WERI-Rb-1 (cell line): ENCODE measurements around the gene MMP24OS.
A peak's percentile ranks its signal among the peaks of the same experiment; 100 is the strongest.

Source experiments
- DNase-seq: peaks from one replicate; pipeline ENCODE4 v3.0.0-alpha.2; 2020
- H3K27ac ChIP-seq: fragments of 250-450 bp; sonication (Bioruptor Pico); 2 replicates; pipeline ENCODE4 v1.5.1; 2020; ENCODE audit warnings: mild to moderate bottlenecking, moderate library complexity
- H3K27me3 ChIP-seq: fragments of 250-450 bp; sonication (Bioruptor Pico); 2 replicates; pipeline ENCODE4 v1.5.1; 2021; ENCODE audit warnings: mild to moderate bottlenecking, low read depth, moderate library complexity; ENCODE audit not compliant: insufficient read depth, severe bottlenecking
- H3K36me3 ChIP-seq: fragments of 250-450 bp; sonication (Bioruptor Pico); 2 replicates; pipeline ENCODE4 v1.5.1; 2020; ENCODE audit warnings: mild to moderate bottlenecking, moderate library complexity
- H3K4me3 ChIP-seq: 2 replicates; pipeline ENCODE4 v1.5.1; 2011; ENCODE audit warnings: low read depth, mild to moderate bottlenecking, control low read depth, low read length
- H3K9me3 ChIP-seq: fragments of 250-450 bp; sonication (Bioruptor Pico); 2 replicates; pipeline ENCODE4 v1.5.1; 2021; ENCODE audit warnings: mild to moderate bottlenecking, moderate library complexity; ENCODE audit not compliant: severe bottlenecking
- TF ChIP-seq, protein P1 (sequence below): IDR thresholded peaks from 2 replicates; pipeline ENCODE4 v1.5.1; 2011; ENCODE audit warnings: low read depth, mild to moderate bottlenecking, control low read depth, inconsistent platforms, low read length

The MMP24OS gene

DNA sequence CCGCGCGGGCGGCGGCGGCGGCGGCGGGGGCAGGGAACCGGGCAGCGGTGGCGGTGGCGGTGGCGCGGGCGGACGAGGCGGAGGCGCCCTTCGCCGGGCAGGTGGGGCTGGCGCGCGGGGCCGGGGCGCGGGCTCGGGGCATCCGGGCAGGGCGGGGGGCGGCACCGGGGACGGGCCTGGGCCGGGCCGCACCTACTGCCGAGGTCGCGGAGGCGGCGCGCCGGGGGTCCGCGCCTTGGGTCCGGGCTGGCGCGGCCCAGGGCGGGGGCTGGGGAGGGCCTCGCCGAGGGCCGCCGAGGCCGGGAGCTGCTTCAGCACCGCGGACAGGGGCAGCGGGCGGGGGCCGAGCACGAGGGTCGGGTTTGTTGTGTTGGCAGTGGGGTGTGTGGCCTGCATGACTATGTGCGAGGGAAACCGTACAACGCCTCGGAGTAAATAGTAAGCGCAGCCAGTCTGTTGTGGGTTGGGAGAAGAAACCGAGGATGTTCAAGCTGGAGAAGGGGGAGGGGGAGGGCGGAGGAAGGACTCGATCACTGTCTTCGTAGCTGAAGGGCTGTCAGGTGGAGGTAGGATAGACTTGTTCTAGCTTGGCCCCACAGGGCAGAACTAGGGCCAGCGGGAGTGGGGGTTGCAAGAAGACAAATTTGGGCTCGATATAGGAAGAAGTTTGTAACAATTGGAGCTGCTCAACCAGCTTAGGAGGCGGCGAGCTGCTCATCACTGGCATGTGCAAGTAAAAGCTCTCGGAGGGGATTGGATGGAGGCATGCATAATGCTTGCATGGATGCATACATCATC, 50.8 kb downstream of the MMP24OS start:
- TF ChIP-seq, protein P1, sequence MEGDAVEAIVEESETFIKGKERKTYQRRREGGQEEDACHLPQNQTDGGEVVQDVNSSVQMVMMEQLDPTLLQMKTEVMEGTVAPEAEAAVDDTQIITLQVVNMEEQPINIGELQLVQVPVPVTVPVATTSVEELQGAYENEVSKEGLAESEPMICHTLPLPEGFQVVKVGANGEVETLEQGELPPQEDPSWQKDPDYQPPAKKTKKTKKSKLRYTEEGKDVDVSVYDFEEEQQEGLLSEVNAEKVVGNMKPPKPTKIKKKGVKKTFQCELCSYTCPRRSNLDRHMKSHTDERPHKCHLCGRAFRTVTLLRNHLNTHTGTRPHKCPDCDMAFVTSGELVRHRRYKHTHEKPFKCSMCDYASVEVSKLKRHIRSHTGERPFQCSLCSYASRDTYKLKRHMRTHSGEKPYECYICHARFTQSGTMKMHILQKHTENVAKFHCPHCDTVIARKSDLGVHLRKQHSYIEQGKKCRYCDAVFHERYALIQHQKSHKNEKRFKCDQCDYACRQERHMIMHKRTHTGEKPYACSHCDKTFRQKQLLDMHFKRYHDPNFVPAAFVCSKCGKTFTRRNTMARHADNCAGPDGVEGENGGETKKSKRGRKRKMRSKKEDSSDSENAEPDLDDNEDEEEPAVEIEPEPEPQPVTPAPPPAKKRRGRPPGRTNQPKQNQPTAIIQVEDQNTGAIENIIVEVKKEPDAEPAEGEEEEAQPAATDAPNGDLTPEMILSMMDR, result no peak
- Histone ChIP-seq H3K27me3 (no peaks in the 10 kb centered on the region), H3K27ac (peak overlapping the region; percentile 60), H3K36me3 (no peaks in the 10 kb centered on the region), H3K4me3 (peak overlapping the region; percentile 56), H3K9me3 (no peaks in the 10 kb centered on the region)
- DNase-seq, result peak; percentile 62
